Endodermal cell (in vitro differentiated cells): ENCODE results near the gene SYNE3. TPM values are rescaled to one million over a fixed set of nuclear protein-coding genes. Genes with fewer than 3 reads are reported as not detected.

Experiments
- DNase-seq: peaks from one replicate; pipeline ENCODE4 v3.0.0-alpha.2; 2017
- H3K27ac ChIP-seq: 2 replicates; pipeline ENCODE4 v1.5.1; 2013; ENCODE audit warnings: mild to moderate bottlenecking, low read depth, low read length, moderate library complexity
- H3K27me3 ChIP-seq: 2 replicates; pipeline ENCODE4 v1.6.1; 2013; ENCODE audit warnings: mild to moderate bottlenecking, low read length, moderate library complexity; ENCODE audit not compliant: insufficient read depth, control insufficient read depth, poor library complexity, severe bottlenecking
- H3K36me3 ChIP-seq: 2 replicates; pipeline ENCODE4 v1.7.0; 2013; ENCODE audit warnings: mild to moderate bottlenecking, low read length, moderate library complexity; ENCODE audit not compliant: control insufficient read depth, insufficient read depth
- H3K4me1 ChIP-seq: one replicate; pipeline ENCODE4 v1.7.0; 2013; ENCODE audit warnings: low read length; ENCODE audit not compliant: control insufficient read depth, insufficient read depth
- H3K4me3 ChIP-seq: 2 replicates; pipeline ENCODE4 v1.5.1; 2013; ENCODE audit warnings: mild to moderate bottlenecking, low read length, moderate library complexity
- H3K9ac ChIP-seq: 2 replicates; pipeline ENCODE4 v1.6.1; 2013; ENCODE audit warnings: mild to moderate bottlenecking, low read length, moderate library complexity; ENCODE audit not compliant: poor library complexity, severe bottlenecking; ENCODE audit errors: extremely low read depth
- H3K9me3 ChIP-seq: 2 replicates; pipeline ENCODE4 v1.6.1; 2013; ENCODE audit warnings: mild to moderate bottlenecking, low read length, moderate library complexity; ENCODE audit not compliant: control insufficient read depth
- H3K27ac Mint-ChIP-seq: 2 replicates; pipeline ENCODE4 v1.8.0; 2020; ENCODE audit warnings: mixed read lengths
- H3K27me3 Mint-ChIP-seq: 2 replicates; pipeline ENCODE4 v1.8.0; 2021; ENCODE audit warnings: mild to moderate bottlenecking, mixed read lengths; ENCODE audit not compliant: insufficient read depth
- H3K36me3 Mint-ChIP-seq: 2 replicates; pipeline ENCODE4 v1.8.0; 2020; ENCODE audit warnings: low read depth, mixed read lengths
- H3K4me1 Mint-ChIP-seq: 2 replicates; pipeline ENCODE4 v1.8.0; 2020; ENCODE audit warnings: mixed read lengths
- H3K4me3 Mint-ChIP-seq: 2 replicates; pipeline ENCODE4 v1.8.0; 2020; ENCODE audit warnings: mild to moderate bottlenecking, moderate library complexity, mixed read lengths
- H3K9me3 Mint-ChIP-seq: 2 replicates; pipeline ENCODE4 v1.8.0; 2020; ENCODE audit warnings: mild to moderate bottlenecking, mixed read lengths
- CTCF ChIP-seq: fragments of 200-600 bp; sonication (generic); conservative IDR thresholded peaks from 2 replicates; pipeline ENCODE4 v1.5.0; 2021; ENCODE audit warnings: antibody characterized with exemption, mild to moderate bottlenecking
- WGBS, 2 experiments: methylation state at CpG; one replicate each; pipeline versions ENCODE4 v1.1.5 to v1.1.7; 2013; ENCODE audit warnings: missing lambda C conversion rate in 2 of 2, mixed read lengths in 1 of 2; ENCODE audit not compliant: insufficient coverage in 1 of 2, insufficient read length in 1 of 2; 5-methylcytosine and 5-hydroxymethylcytosine counted together
- total RNA-seq, 2 donors: library from RNA; stranded (reverse); fragmentation: NEBNext Ultra II Directional in 1 of 2; extraction: Animal tissue kit (Norgen Biotek cat#: 25700) in 1 of 2; gene quantifications; 2 replicates in 1 of 2; 3 replicates in 1 of 2; pipeline ENCODE4 v1.2.1, GENCODE V29; 2021

Gene SYNE3
- total RNA-seq, 2 donors from 2014 or later = 1.0 to 5.2 TPM

- H3K27ac Mint-ChIP-seq = no peak overlapping the region
- peaks cover 1% of the 10 kb centered on the region for H3K27me3 Mint-ChIP-seq
- H3K36me3 Mint-ChIP-seq = peaks cover 40% of the 10 kb centered on the region
- Histone ChIP-seq H3K27ac (no peak overlapping the region), H3K9ac (no peak overlapping the region), H3K27me3 (no peaks in the 10 kb centered on the region), H3K36me3 (peaks cover 10% of the 10 kb centered on the region), H3K4me1 (no peaks in the 10 kb centered on the region), H3K4me3 (no peak overlapping the region), H3K9me3 (peaks cover 5% of the 10 kb centered on the region)
- H3K4me3 Mint-ChIP-seq = no peak overlapping the region
- DNase-seq = peak; percentile 33
- 95 to 96% methylated on average over 8 to 9 of the region's 9 CpGs for WGBS, 2 experiments
- no peak for TF ChIP-seq CTCF
- peaks cover 7% of the 10 kb centered on the region for H3K9me3 Mint-ChIP-seq
- peaks cover 7% of the 10 kb centered on the region for H3K4me1 Mint-ChIP-seq
Measured at GRCh38 chr14:95548328-95548929, 32.0 kb upstream of the SYNE3 start.

DNA sequence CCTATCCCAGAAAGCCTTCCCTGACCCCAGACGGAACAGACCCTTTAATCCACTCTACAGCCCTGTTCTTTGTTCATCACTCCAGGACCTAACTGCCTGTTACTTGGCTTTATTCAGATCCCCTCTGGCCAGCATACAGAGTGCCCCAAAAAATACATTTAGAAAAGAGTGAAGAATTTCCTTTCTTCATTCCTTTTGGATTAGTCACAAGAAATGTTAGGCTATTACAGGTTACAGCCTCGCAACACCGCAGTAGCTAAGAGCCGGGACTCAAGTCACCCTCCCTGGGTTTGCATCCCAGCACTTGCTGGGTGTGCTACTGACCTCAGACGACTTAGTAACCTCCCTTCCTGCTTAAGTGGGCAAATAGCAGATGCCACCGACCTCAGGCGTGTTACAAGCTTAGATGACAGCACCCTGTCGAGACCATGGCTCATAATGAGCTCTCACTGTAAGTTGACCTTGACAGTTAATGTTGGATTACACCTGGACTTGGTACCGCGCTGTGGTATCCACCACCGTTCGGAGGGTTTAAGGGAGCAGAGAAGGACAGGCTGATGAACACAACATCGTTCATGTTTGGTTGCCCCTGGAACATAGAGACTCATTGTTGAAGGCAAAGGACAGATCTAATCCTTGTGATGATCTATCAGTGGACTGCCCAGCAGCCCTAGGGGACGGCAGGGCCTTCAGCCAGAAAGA, 31.3 kb upstream of the SYNE3 start:
- no peak overlapping the region for H3K27ac ChIP-seq
- Mint-ChIP-seq H3K4me1 (peaks cover 7% of the 10 kb centered on the region), H3K27me3 (peaks cover under 1% of the 10 kb centered on the region), H3K4me3 (no peak overlapping the region), H3K9me3 (peaks cover 7% of the 10 kb centered on the region), H3K27ac (peak overlapping the region; percentile 65), H3K36me3 (peaks cover 40% of the 10 kb centered on the region)
- peaks cover 10% of the 10 kb centered on the region for H3K36me3 ChIP-seq
- TF ChIP-seq CTCF = no peak
- no peak overlapping the region for H3K9ac ChIP-seq
- no peaks in the 10 kb centered on the region for H3K4me1 ChIP-seq
- DNase-seq = peak; percentile 82
- 76 to 78% methylated on average over 12 to 14 of the region's 14 CpGs for WGBS, 2 experiments
- H3K4me3 ChIP-seq = no peak overlapping the region
- H3K9me3 ChIP-seq = peaks cover 5% of the 10 kb centered on the region
- H3K27me3 ChIP-seq = no peaks in the 10 kb centered on the region

DNA sequence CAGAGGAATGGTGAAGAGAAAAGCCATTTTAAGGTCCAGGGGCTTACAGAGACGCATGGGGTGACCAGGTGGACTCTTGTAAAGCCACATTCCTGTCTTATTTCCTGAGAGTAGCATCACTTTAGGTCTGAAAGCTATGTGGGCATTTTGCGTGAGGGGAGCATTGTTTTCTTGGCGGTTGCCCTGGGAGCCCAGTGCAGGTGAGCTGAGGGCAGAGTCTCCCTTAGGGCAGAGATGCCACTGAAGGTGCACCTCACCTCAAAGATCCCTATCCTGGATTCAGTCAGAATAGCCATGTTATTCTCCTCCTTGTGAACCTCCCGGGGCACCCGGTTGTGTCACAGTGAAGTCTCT, 30.8 kb upstream of the SYNE3 start:
- Mint-ChIP-seq H3K9me3 (peaks cover 7% of the 10 kb centered on the region), H3K36me3 (peaks cover 40% of the 10 kb centered on the region), H3K4me1 (peaks cover 7% of the 10 kb centered on the region), H3K27me3 (no peaks in the 10 kb centered on the region), H3K4me3 (no peak overlapping the region), H3K27ac (peak overlapping the region; percentile 65)
- no peak for TF ChIP-seq CTCF
- Histone ChIP-seq H3K27me3 (no peaks in the 10 kb centered on the region), H3K27ac (peak overlapping the region; percentile 51), H3K9ac (no peak overlapping the region), H3K36me3 (peaks cover 10% of the 10 kb centered on the region), H3K4me3 (no peak overlapping the region), H3K4me1 (no peaks in the 10 kb centered on the region), H3K9me3 (peaks cover 5% of the 10 kb centered on the region)
- peak; percentile 58 for DNase-seq
- WGBS, 2 experiments = 47 to 80% methylated on average over 3 to 5 of the region's 5 CpGs
